Omental fat pad (tissue), 4 donors: ENCODE measurements around the gene PIPOX. TPM values are rescaled to one million over a fixed set of nuclear protein-coding genes. Genes with fewer than 3 reads are reported as not detected.

Experiments
- ATAC-seq: fragments of 150-250 bp; one replicate; pipeline ENCODE4 v1.9.1; 2016; ENCODE audit warnings: mild to moderate bottlenecking, moderate library complexity; ENCODE audit not compliant: low FRiP score
- DNase-seq: peaks from one replicate; pipeline ENCODE4 v3.0.0-alpha.2; 2019; ENCODE audit warnings: low spot score
- total RNA-seq, 4 donors: library from RNA; depleted of rRNA; stranded (reverse); fragments of >200 nt; gene quantifications; one replicate each; pipeline ENCODE4 v1.1.0, GENCODE V29; 2016
- TF ChIP-seq, protein P1 (sequence below), 3 donors: fragments of 450-650 bp; IDR thresholded peaks; one replicate each; pipeline ENCODE4 v1.5.1; 2016 to 2017; ENCODE audit warnings: antibody characterized with exemption in 3 of 3, mild to moderate bottlenecking in 3 of 3, moderate library complexity in 2 of 3

The PIPOX gene
- total RNA-seq, 4 donors from 2014 or later = 0.82 to 4.9 (median 1.6) TPM

DNA sequence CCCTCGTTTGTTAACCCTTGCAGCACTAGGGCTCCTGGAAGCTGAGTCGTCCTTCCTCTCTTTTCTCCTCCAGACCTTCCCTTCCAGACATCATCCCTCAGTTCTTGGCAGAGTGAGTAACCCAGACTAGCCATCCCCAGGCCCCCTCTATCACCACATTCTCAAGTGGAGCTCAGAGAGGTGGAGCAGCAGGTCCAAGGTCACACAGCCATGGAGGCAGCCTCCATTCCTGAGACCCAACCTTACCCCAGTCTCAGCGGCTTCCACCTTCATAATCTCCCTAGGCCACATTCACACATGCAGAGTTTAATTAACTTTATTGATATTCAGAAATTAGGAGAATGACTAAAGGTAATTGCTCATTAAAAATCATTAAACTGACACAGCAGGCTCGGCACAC, 40.1 kb upstream of the PIPOX start:
- DNase-seq (no peak), ATAC-seq (no peak)
- TF ChIP-seq, protein P1, sequence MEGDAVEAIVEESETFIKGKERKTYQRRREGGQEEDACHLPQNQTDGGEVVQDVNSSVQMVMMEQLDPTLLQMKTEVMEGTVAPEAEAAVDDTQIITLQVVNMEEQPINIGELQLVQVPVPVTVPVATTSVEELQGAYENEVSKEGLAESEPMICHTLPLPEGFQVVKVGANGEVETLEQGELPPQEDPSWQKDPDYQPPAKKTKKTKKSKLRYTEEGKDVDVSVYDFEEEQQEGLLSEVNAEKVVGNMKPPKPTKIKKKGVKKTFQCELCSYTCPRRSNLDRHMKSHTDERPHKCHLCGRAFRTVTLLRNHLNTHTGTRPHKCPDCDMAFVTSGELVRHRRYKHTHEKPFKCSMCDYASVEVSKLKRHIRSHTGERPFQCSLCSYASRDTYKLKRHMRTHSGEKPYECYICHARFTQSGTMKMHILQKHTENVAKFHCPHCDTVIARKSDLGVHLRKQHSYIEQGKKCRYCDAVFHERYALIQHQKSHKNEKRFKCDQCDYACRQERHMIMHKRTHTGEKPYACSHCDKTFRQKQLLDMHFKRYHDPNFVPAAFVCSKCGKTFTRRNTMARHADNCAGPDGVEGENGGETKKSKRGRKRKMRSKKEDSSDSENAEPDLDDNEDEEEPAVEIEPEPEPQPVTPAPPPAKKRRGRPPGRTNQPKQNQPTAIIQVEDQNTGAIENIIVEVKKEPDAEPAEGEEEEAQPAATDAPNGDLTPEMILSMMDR (IDR thresholded peaks at IDR 0.05) = no peak

DNA sequence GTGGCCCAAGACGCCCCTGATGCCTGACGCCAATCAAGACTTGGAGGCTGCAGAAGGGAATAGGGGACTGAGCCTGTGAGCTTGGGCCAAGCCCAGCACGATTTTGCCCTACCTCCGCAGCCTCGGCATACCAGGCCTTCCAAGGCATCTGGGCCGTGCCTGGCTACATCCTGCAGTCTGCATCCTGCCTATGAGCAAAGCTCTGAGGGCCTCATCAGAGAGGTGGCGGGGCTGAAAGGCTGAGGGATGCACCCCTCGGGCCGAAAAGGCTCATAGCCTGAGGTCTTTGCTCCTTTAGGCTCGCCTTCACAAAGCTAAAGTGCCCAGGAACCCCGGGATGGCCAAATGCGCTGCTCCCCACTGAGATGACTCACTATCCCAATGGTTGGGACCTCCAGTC, 39.7 kb upstream of the PIPOX start:
- TF ChIP-seq, protein P1 (IDR thresholded peaks at IDR 0.05) = no peak
- DNase-seq (no peak), ATAC-seq (no peak)

DNA sequence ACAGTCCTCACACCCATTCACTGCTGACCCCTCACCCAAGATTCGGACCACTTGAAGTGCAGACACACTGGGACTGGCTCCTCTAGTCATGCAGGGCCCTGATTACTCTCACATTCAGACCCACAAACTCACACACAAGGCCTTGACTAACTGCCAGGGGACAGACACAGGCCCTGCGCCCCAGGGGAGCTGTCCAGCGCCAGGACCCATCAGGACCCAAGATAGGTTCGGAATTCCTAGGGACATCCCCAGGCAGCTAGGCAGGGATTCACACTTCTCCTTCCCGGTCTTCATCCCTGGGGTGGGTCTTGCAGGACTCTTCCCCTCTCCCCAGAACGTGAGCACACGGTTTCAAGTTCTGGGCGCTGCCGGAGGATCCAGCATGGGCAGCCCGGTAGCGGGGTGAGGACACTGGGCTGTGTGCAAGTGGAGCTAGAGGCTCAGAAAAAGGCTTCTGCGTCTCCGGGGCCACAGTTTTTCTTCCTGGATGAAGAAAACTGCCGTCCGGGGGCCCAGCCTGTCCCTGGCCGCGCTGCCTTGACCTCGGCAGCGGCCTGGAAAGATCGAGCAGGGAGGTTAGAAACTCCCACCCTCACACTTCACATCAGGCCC, 38.8 kb upstream of the PIPOX start:
- TF ChIP-seq, protein P1 (IDR thresholded peaks at IDR 0.05) = no peak
- ATAC-seq (no peak), DNase-seq (no peak)

DNA sequence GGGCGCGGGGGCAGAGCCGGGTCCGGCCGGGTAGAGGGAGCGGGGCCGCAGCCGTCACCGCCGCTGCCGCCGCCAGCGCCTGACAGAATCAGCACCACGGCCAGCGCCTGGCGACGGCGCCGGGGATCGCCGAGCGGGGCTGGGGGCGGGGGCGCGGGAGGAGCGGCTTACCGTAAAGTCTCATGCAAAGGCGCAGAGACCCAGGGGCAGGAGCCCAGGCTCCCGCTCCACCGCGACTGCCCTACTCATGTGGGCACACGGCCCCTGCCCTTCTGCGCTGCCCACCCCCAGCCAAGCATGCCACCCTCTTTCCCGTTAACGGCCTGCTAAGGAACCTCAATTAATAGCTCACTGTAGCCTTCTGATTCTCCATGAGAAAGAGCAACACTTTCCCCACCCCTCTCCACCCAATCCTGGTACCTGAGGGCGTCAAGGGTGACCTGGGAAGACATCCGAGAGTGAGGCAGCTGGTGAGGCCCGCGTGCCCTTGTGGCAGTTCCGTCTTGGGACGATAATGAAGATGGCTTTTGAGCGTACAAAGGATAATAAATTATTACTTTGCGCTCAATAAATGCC, 36.9 kb upstream of the PIPOX start, which contains the start of gene SEZ6:
Gene SEZ6 (minus strand): TSS at position 98 of the 576 bp plus-strand sequence. CDS start 164 bp downstream, outside the sequence.
- DNase-seq = peak; percentile 30
- TF ChIP-seq, protein P1 (IDR thresholded peaks at IDR 0.05) = no peak
- peak; percentile 71 for ATAC-seq

DNA sequence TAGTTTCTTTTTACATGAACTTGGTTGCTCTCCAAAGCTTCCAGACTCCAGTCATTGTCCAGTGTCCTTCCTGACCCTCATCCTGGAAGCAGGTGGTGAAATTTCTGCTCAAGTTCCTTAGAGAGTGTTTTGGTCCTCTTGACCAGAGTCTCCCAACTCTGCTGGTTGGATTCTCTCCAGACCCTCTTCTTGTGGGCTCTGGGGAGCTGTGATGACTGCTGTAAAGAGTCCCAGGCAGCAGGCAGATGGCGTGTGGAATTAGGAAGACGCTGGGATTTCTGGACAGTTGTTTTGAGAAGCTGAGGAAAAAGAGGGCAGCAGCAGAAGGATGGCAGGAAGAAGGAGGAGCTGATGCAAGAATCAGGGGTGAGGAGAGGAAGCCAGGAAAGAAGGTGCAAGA, 35.5 kb upstream of the PIPOX start:
- TF ChIP-seq, protein P1 (IDR thresholded peaks at IDR 0.05) = no peak
- no peak for ATAC-seq
- DNase-seq = no peak

DNA sequence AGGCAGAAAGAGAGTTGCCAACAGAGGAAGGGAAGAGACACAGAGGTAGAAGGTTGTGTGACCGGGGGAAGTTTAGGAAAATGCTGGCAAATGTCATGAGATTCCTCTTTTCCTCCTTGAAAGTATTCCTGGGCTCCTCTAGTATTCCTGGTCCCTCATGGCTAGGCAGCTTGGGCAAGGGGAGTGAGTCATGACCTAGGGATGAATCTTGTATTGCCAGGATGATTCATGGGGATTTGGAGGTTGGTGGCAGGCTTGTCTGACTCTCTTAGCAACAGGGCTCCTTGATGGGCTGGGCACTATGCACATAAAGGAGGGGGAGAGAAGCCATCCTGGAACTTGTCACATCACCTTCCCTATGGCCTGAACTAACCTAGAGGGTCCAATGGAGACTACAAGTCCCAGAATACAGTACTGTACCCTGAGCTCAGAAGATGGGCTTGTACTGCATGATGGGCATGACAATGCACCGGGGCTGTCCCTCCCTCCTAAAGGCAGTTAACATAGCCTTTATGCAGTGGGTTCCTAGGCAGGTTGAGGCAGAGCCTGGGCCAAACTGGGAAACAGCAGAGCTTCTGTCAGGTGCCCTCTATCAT, 35.0 kb upstream of the PIPOX start:
- TF ChIP-seq, protein P1 (IDR thresholded peaks at IDR 0.05) = no peak
- no peak for ATAC-seq

DNA sequence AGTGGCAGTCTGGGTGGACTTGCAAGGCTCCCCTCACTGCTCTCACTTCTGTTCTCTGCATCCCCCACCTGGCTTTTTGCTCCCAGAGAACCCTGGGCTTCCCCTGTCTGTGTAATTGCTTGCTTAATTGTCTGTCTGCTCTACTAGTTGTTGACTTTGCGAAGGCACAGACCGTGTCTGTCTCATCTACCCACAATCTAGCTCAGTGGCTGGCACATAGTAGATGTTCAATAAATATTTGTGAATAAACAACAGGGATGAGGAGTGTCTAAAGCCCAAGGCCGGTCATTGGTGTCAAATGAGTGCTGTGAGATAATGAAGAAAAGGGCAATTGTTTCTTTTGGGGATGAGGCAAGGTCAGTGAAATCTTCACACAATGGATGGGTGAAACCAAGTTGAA, 34.4 kb upstream of the PIPOX start:
- DNase-seq (no peak), ATAC-seq (no peak)
- TF ChIP-seq, protein P1 (IDR thresholded peaks at IDR 0.05) = no peak

More for the DNA sequence above, 35.0 kb upstream of the PIPOX start:
- DNase-seq = no peak
